NCI-H2196 treated with DMSO at 0.1 percent for 48 hours (cell line): ENCODE measurements around the gene REX1BD.
"Not testable (repeated sequence)": the region's sequence is repeated elsewhere in the genome, so short reads cannot be mapped to it uniquely, and the experiment has no call there.

Source experiments
- DNase-seq: peaks from one replicate; lab custom pipeline; 2025; ENCODE audit not compliant: unreplicated experiment; lab: John Stamatoyannopoulos, UW

Gene REX1BD

DNA sequence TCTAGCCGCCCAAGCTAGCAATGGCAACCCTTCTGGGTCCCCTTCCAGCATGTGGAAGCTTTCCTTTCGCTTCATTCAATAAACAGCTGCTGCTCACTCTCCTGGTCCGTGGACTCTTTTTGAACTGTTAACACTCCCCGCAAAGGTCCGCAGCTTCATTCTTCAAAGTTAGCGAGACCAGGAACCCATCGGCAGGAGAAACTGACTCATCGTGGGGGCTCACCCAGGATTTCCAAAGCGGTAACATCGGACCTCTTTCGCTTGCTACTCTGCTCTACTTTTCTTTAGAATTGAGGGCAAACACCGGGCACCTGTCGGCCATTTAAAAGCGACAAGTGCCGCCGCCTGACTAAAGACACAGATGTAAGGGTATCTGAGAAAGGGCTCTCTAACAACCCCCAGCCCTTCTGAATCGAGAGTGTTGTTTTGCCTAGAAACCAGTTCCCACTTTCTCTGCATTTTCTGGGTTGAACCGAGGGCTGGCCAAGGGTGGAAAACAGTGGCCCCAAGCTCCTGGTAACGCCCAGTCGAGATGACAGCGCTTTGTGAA, 11.2 kb upstream of the REX1BD start:
- DNase-seq: no peak

DNA sequence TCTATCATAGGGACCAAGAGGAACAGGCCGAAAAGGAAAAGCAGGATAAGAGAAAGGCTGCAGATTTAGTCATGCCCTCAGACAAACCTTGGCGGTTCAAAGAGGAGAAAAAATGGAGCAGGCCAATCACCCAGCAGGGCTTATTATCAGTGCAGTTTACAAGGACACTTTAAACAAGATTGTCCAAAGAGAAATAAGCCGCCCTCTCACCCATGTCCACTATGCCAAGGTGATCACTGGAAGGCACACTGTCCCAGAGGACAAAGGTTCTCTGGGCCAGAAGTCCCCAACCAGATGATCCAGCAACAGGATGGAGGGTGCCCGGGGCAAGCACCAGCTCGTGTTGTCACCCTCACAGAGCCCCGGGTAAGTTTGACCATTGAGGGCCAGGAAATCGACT, 8.3 kb upstream of the REX1BD start:
- no peak for DNase-seq

- no peak for DNase-seq
Observed at GRCh38 chr19:18586306-18586705, 2.3 kb upstream of the REX1BD start.

GRCh38 chr19:18587561-18587960, 1.0 kb upstream of the REX1BD start:
- no peak for DNase-seq

DNA sequence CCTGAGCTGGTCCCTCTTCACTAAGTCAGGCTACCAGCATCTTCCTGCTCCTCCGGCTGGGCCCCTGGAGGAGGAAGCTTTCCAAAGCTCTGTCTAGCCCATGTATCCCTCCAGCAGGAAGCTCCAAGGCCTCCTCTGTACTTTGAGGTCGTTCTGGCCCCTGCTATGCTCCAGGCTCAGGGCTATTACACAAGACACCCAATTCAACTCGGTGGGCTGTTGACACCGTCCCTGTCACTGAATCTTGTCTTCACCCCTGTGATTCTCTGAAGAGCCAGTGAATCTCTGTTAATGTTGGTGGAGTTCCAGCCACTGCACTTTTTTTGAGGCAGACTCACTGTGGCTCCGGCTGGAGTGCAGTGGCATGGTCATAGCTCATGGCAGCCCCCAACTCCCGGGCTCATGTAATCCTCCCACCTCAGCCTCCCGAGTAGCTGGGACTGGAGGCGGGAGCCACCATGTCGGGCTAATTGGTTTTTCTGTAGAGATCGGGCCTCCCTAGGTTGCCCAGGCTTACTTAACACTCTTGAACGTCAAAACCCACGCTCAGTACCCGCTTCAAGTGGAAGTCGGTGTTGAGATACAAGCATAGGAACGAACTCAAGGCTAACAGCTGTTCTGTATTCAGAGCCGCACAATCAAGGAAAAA, 512 bp upstream of the REX1BD start:
- no peak for DNase-seq

GRCh38 chr19:18589380-18590272, 1.0 kb downstream of the REX1BD start:
- DNase-seq: peak; percentile 80

DNA sequence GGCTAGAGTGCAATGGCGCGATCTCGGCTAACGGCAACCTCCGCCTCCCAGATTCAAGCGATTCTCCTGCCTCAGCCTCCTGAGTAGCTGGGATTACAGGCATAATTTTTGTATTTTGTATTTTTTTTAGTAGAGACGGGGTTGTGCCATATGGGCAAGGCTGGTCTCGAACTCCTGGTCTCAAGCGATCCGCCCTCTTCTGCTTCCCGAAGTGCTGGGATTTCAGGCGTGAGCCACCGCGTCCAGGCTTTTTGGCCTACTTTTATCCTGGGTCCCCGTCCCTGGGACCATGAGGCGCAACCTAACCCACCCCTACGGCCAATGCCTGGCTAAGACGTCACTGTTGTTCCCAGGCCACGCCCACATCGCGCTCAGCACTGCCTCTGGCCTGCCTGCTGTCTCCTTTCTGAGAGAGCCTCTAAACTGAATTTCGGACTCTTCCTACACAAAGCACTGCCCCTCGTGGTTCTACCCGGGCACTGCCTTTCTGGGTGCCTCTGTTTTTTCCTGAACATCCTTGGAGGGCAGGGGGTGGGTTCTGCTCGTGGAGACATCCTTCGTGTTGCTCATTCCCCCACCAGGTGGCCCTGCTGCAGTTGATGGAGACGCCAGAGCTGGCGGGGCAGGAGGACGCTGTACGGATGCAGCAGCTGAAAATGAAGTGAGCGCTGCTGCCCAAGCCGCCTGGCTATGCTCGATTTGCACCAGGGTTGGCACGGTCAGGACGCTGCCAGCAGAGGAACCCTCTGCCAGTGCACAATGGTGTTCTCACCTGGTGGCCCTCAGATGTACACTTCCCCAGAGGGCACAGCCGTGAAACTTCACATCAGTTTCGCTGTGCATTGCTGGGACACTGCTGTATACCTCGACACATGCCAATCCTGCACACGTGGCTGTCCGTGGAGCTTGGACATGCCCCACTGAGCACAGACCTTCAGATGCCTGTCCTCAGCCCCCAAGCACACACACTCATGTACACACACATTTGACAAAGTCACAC, 2.0 kb downstream of the REX1BD start:
- peak; percentile 96 for DNase-seq

- no peak for DNase-seq
Observed at GRCh38 chr19:18591735-18592385, 3.3 kb downstream of the REX1BD start.

- DNase-seq: not testable (repeated sequence)
Observed at GRCh38 chr19:18592732-18593131, 4.1 kb downstream of the REX1BD start.

GRCh38 chr19:18593367-18594095, 4.9 kb downstream of the REX1BD start:
- DNase-seq: no peak

DNA sequence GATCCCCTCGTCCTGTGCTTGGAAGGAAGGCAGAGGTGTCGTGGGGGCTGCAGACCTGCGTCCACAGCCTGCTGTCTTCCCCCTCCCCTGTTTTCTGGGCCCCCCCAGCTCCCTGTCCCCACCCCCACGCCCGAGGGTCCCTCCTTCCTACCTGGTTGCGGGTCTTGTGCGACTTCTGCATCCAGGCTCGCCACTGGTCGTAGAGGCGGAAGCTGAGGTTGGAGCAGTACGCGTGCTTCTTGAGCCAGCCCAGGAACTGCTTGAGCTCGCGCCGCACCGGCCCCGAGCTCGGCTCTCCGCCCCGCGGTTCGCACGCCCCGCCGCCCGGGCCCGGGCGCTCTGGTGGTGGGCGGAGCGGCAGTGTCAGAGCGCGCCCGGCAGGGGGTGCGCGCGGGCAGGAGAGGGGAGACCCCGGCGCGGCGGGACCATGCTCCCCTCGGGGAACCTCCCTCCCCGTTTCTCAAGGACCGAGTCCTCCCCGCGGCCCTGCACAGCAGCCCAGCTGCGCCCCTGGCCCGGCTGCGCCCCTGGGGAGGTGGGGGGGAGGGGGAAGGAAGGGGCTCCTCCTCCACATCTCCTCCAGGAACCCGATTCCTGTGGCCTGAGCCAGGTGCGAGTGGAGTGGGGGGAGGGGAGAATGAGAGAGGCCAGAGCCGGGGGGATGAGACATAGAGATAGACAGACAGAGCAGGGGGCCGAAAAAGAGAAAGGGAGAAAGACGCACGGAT, 5.7 kb downstream of the REX1BD start:
- peak; percentile 35 for DNase-seq

DNA sequence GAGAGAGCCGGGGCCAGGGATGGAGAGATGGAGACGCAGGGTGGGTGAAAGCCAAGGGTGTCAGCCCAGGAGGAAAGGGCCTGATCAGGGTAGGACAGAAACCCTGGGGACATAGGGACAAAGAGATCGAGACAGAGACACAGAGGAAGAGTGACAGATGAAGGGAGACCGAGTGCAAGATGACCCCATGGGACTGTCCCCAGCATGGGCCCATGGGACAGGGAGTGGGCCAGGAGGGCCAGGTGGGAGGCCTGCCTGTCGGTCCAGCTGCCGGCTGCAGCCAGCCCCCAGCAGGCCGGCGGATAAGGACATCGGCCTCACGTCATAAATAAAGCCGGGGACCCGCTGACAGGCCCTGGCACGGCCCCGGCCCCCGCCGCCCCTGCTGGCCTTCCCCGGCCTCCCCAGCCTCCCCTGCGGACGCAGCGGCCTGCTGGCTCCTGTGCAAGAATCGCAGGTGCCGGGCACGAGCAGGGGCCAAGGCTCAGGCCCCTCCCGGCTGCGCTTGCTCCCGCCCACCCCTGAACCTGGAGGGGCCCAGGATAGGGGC, 6.3 kb downstream of the REX1BD start:
- no peak for DNase-seq

DNA sequence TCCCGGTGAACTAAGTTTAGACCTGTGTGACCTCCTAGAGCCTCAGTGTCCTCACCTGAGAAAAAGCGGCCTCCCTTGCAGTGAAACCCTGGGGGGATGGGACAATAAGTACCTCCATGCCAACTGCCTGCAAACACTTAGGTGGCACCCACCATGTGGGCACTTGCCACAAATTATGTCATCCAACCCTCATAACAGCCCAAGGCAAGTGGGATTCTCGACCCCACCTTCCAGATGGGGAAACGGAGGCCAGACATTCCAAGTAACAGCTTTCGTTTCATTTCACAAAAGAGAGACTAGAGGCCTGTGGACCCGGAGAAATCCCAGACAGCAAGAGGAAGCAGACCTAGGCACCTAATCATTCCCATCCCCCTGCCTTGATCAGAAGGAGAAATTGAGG, 6.9 kb downstream of the REX1BD start:
- no peak for DNase-seq

DNA sequence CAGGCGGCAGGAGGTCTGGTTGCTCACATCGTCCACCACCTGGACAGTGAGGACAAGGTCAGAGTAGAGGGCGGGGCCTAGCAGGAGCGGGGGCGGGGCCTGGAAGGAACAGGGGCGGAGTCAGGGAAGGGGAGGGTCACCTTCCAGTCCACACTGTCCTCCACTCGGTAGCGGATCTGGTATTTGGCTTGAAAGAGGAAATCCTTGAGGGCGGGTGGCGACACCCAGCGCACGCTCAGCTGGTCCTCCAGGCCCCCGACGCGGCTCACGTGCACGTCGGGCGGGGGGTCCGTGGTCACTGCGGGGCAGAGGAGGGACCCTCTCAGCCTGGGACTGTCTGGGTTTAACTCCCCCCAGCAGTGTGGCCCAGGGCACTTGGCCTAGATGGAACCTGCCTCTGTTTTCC, 8.2 kb downstream of the REX1BD start:
- peak; percentile 21 for DNase-seq

DNA sequence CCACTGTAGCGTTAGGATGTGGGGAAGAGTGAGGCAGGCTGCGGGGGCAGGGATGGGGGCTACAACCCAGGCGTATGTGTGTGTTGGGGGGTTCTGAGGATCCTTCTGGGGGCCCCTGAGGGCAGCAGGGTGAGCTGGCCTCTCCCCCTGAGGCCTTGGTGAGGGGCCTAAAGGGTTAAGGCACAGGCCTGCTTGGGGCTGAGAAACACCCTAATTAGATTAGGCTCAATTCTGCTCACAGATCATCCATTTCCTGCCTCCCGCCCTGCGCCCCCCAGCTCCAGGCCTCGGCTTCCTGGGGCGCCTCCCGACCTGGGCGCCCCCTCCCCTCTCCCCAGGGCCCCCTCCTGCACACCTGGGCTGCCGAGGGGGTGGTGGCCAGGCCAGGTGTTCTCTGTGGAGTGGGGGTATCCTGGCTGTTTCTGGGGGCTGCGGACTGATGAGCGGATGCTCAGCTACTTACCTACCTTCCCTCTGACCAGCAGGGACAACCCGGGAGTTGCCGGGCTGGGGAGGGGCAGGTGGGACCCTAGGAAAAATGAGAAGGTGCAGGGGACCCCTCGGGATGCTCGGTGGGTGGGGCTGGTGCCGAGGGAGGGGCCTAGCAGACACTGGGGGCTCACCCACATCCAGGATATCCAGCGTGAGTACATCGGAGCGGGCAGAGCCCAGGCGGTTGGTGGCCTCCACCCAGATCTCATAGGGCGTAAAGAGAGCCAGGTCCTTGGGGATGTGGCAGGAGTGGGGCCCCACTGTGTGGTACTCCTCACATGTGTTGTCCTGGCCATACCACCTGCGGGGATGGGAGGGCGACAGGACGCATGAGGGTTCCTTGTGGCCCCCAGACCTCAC, 9.4 kb downstream of the REX1BD start:
- no peak for DNase-seq

DNA sequence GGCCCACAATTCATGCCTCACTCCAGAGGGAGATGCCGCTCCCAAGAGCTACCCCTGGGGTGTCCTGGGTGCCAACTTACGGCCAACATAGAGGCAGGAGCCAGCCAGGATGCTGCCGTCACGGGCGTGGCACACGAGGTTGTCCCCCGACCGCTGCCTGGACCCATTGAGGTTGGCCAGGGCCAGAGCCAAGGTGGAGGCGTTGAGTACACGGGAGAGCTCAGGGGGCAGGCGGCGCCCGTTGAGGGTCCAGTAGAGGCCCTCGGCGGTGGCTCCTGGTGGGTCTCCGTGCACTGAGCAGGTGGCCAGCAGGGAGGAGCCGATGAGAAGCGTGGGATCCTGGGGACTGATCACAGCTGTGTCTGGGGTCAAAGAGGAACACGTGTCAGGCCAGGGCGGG, 10.9 kb downstream of the REX1BD start:
- no peak for DNase-seq

- DNase-seq: not testable (repeated sequence)
Observed at GRCh38 chr19:18600692-18601397, 12.2 kb downstream of the REX1BD start.
